HuH-7.5 (cell line): ENCODE results near the gene SGCG.
"Not testable (repeated sequence)": the region's sequence is repeated elsewhere in the genome, so short reads cannot be mapped to it uniquely, and the experiment has no call there.

Experiments used
- DNase-seq: peaks from one replicate; pipeline ENCODE4 v3.0.0; 2011; ENCODE audit warnings: low spot score

The SGCG gene

GRCh38 chr13:23180711-23181110 lies at the start of gene SGCG:
Gene SGCG, plus strand, starts transcription at chr13:23180979. Its CDS starts 22,716 bp downstream, at chr13:23203695.
- DNase-seq = no peak

DNA sequence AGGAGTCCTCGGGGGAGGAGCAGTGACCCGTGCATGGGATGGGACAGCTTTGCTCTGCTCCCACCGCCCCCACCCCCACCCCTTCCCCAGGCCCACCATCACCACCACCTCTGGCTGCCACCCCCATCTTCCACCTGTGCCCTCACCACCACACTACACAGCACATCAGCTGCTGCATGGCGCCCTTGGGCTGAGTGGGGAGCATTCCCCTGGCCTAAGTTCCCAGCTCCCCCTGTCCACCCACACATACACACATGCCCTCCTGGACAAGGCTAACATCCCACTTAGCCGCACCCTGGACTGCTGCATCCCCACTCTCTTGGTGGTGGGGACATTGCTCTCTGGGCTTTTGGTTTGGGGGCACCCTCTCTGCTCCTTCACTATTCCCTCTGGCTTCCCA lies 46.2 kb upstream of the SGCG start:
- DNase-seq = no peak

GRCh38 chr13:23140492-23140891 lies 40.3 kb upstream of the SGCG start:
- no peak for DNase-seq

GRCh38 chr13:23141964-23142363 lies 38.8 kb upstream of the SGCG start:
- DNase-seq = no peak

GRCh38 chr13:23142607-23143006 lies 38.2 kb upstream of the SGCG start:
- not testable (repeated sequence) for DNase-seq

- no peak for DNase-seq
Observed at GRCh38 chr13:23144431-23144830, 36.3 kb upstream of the SGCG start.

GRCh38 chr13:23146006-23146405 lies 34.8 kb upstream of the SGCG start:
- DNase-seq = no peak

DNA sequence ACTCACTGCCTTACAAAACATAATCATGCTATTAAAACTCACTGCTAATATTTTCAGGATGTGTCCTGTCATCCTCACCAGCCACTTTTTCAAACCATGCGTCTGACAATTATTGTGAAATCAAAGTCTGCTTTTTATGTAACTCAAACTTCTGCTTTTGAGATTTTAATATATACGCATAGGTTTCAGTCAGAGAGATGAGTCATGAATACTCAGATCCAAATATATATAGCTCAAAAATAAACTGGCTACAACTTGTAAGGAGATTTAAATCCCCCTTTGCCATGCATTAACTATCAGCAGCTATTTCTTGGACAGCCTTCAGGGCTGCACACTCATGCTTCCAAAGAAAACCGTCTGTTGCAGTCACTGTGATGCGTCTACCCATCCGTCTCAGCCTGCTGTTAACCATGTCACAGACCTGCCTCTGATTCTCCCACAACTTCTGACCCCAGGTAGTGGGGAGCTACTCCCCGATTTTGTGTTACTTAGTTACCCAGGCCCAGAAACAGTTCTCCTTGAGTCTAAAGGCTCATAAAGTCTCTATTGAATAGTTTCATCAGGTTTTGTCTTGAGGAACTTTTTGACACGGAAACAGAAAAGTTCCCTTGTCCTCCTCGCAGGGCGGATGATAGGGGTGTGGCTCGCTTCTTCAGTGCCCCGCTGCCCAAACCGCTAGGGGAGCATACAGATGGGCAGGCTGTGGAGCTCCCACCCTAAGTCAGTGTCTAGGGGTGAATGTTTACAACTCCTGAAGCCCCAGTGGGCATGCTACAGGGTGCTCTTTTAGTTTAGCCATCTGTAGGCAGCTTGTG lies 33.8 kb upstream of the SGCG start:
- DNase-seq = no peak

- no peak for DNase-seq
Observed at GRCh38 chr13:23147827-23148226, 33.0 kb upstream of the SGCG start.

GRCh38 chr13:23157781-23158180 lies 23.0 kb upstream of the SGCG start:
- no peak for DNase-seq

GRCh38 chr13:23159205-23159759 lies 21.5 kb upstream of the SGCG start:
- no peak for DNase-seq

DNA sequence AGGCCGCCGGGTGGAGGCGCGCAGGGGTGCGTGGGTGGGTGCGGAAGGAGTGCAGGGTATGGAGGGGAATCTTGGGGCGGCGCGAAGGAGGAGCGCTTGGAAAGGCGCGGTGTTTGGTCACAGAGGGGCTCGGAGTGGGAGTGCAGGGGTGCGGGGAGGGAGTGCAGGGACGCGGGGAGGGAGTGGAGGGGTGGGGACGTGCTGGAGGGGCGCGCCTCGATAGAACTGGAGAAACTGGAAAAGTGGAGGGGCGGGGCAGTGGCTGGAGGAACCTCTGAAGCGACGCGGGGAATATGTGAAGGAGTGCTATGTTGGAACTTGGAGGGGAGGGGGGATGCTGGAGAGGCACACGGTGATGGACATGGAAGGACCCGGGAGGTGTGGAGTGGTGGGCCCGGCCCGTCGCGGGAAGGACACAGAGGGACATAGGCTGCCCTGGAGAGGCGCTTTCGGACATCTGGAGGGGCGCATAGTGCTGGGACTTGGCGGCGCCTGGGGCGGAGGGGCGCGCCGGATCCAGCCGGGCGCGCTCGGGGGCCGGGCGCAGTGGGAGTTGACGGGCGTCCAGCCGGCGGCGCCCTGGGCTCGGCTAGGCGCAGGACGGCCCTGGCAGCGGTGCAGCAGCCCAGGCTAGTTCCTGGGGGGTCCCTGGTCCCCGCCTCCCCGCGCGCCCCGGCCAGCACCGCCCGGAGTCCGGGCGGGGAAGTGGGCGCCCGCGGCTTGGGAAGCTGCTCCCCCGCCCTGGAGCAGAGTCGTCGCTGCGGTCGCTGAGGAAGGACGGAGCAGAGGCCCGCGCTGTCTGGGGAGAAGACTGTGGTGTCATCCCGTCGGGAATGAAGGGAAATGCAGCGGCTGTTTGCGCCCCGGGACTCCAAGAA lies 20.8 kb upstream of the SGCG start:
- DNase-seq = no peak

DNA sequence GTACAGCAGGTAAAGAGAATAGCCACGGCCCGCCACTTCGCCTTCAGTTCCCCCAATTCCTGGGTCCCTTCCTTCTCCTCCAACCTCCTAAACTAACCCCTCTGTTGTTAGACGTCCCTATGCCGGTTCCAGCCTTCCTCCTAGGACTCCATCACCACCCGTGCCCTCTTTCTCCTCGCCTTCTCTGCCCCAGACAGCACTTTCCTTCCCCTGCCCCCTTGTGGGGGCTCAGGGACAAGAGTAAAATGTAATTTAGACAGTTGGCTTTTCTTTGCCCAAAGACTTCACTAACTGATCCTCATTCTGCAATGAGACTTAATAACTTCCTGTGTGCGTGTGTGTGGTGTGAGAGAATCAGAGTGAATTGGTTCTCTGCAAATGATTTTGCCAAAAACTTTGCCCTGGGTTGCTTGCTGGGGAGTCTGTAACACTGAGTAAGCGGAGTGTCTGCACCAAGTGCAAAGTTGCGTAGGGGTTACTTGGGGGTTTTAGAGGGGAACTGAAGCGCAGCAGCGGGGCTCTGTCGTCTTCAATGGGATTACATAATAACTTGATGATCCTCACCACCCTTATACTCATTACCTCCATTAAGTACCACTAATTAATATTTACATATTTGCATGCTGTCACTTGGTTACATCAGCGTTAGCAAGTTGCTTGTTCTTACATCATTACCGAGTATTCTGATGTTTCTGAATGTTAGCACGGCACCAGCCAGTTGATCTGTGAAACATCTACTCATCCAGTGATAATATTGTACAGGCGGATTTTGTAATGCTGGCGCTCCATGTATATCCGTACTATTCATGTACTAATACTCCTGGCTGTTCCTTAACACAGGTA lies 19.9 kb upstream of the SGCG start:
- DNase-seq = no peak

GRCh38 chr13:23161481-23161825 lies 19.3 kb upstream of the SGCG start:
- no peak for DNase-seq

- DNase-seq = no peak
Observed at GRCh38 chr13:23175920-23176319, 4.9 kb upstream of the SGCG start.

DNA sequence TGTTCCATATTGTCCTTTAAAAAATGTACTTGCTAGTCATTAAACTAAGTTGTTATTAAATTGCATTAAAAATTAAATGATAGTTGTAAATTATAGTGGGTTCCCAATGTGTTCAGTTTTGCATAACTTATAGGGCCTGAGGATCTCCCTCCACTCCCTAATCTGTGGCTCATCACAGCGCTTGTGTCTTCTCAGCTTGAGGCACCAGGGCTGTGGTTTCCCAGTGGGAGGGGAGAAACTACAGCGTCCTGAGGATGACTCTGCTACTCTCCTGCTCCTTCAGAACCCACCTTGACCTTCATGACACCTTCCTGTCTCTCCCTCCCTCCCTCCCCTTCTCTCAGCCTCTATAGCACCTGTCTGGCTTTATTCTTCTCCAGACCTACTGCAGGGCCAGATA lies 1.4 kb downstream of the SGCG start:
- no peak for DNase-seq

DNA sequence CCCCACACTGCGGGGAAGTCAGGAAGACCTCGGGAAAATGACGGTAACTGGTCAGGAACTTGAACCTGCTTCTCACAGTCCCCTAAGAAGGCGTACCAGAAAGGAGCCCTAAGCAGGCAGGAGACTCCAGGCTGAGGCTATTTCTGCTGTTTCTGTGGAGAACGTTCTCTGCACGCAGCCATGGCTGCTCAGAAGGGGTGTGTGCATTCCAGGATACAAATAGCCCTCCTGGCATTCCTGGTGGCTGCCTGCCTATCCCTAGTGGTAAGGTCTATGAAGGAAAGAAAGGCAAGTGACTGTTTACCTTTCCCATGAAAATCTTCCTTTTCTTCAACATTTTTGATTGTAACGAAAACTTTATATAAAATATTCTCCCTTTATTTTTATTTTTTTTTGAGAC lies 2.5 kb downstream of the SGCG start:
- no peak for DNase-seq

DNA sequence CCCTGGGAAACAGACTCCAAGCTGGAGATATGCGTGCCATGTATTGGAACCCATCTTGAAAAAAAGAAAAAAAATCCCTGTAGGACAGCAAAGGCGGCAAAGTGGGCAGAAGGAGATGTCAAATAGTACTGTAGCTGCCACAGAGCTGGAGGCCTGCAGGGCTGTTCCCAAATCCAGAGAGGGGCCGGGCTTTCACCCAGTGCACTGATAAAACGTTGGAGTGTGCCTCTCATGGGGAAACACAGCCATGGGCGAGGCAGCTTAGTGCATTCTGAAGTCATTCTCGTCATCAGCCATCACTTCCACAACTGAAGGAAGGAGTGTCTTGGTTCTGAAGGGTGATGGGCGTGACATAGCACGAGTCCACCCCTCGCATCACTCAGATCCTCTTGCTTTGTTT lies 4.8 kb downstream of the SGCG start:
- DNase-seq = no peak

GRCh38 chr13:23201870-23202269 lies 21.1 kb downstream of the SGCG start:
- no peak for DNase-seq

DNA sequence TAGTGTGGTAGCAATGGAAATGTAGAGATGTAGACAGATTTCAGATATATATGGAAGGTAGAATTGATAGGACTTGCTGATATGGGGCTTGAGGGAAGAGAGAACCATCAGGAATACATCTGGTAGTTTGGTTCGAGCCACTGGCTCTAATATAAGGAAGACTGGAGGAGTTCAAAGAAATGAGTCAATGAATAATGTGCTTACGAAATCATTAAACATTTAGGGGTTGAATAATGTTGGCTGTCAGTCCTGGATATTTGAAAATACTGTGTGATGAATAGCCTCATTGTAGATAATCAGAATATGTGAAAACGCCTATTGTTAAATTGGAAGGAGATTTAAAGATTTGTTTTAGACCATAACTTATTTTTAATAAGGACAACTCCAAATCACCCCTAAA lies 21.6 kb downstream of the SGCG start:
- no peak for DNase-seq

DNA sequence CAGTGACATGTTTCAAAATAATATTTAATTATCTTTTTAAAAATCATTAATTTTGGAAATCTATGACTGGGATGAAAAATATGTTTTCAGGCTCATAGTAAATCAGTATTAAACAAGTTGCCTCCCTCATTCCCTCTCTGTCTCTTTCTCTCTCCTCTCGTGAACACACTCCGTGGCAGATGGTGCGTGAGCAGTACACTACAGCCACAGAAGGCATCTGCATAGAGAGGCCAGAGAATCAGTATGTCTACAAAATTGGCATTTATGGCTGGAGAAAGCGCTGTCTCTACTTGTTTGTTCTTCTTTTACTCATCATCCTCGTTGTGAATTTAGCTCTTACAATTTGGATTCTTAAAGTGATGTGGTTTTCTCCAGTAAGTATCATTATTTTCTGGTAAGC lies 22.7 kb downstream of the SGCG start:
- no peak for DNase-seq

GRCh38 chr13:23205807-23206206 lies 25.0 kb downstream of the SGCG start:
- DNase-seq = no peak
